ENCODE measurements around the gene ZNF672. TPM values are rescaled to one million over a fixed set of nuclear protein-coding genes. Genes with fewer than 3 reads are reported as not detected.
A peak's percentile ranks its signal among the peaks of the same experiment; 100 is the strongest.

ZNF672 gene
- total and polyA plus RNA-seq, 12 donors: 16.1 to 44.4 (median 36.7) TPM

DNA sequence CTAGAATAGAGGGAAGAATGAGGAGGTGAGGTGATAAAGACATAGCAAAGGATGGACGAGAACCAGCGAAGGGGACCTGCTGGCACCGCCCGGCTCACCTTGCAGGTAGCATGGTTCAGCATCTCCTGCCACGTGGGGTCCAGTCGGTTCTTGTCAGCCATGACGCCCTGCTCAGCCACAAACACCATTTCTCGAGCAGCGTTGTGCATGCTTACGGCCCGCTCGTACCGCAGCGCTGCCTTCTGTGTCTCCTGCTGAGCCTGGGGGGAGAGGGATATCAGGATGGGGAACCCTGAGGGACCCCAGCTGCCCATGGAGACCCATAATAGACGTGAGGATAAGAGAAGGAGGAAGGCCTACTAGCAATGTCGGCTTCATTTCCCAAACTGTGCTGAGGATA lies 23.7 kb upstream of the ZNF672 start:
- Histone ChIP-seq H3K4me1 (peaks cover 6 to 53% (median 26%) of the 10 kb centered on the region in 9 donors), H3K4me3 (no peak overlapping the region), H3K9me3 (no peaks in the 10 kb centered on the region), H3K27me3 (no peaks in the 10 kb centered on the region), H3K27ac (no peak overlapping the region), H3K36me3 (peaks cover 0 to 79% (median 33%) of the 10 kb centered on the region in 9 donors)
- ATAC-seq: no peak
- no peak for DNase-seq
- TF ChIP-seq, protein P1, sequence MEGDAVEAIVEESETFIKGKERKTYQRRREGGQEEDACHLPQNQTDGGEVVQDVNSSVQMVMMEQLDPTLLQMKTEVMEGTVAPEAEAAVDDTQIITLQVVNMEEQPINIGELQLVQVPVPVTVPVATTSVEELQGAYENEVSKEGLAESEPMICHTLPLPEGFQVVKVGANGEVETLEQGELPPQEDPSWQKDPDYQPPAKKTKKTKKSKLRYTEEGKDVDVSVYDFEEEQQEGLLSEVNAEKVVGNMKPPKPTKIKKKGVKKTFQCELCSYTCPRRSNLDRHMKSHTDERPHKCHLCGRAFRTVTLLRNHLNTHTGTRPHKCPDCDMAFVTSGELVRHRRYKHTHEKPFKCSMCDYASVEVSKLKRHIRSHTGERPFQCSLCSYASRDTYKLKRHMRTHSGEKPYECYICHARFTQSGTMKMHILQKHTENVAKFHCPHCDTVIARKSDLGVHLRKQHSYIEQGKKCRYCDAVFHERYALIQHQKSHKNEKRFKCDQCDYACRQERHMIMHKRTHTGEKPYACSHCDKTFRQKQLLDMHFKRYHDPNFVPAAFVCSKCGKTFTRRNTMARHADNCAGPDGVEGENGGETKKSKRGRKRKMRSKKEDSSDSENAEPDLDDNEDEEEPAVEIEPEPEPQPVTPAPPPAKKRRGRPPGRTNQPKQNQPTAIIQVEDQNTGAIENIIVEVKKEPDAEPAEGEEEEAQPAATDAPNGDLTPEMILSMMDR (IDR thresholded peaks at IDR 0.05): no peak
- intact Hi-C loops (cut with DNase I): no loop called here
- 88 to 96% methylated on average over 16 of the region's 16 CpGs for WGBS, 2 donors

DNA sequence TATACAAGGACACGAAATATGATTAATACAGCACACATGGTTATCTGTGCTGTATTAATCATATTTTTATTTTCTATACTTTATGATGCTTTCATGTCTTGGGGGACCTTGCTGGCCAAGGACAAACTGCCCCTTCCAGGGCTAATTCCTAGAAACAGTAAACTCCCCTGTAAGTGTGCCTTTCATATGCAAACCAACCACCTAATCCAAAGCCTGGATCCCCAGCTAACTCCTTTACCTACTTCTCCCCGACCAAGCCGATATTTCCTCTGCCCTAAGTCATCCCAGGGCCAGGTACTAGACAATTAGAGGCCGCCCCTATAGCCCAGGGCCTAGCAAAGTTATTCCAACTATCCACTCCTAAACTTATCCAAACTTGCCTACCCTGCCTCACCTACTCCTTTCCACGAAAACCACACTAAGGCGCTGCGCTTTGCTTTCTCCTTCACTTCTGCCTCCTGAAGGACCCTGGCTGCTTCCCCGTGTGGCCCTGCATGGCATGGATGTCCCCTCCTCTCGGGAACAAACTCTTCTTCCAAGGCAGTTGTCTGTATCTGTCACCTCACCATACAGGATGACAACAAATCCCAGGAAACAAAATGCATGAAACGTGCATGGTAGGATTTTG lies 22.5 kb upstream of the ZNF672 start:
- no peak for DNase-seq
- H3K27ac ChIP-seq: peak overlapping the region in 1 of 10 donors; percentile 65

DNA sequence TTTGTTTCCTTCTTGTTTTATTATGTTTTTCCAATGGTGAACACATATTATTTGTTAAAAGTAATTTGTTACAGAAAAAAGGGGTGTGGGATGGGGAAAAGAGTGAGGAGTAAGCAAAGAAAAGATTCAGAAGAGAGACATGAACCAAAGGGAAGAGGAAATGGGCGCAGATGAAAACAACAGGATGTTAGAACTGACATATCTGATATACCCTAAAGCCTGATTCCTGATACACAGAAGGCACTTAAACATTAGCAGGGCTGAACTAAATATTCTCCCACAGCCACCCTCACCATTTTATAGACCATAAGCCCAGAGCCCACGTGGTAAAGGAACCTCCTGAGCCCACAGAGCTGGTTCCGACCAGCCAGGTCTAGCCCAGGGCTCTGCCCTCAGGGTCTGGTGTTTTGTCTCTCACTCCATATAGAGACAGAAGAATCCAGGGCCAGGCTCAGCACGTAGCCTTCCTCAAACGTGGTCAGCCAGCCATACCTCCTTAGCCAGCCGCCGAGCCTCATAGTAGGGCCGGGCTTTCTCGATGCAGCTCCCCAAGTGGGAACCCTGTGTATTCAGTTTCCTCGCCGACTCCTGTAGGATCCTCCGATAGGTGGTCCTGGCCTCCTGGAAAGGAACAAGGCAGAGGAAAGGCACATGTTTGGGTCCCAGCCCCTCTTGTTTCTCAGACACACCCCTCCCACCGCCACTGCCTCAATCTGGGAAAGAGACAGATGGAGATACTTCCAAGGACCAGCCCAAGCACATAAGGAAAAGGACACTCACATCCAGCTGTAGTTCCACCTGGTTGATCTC lies 21.8 kb upstream of the ZNF672 start:
- no peak for ATAC-seq
- peaks cover 0 to 90% (median 32%) of the 10 kb centered on the region in 9 donors for H3K36me3 ChIP-seq
- WGBS, 2 donors: 88 to 92% methylated on average over 13 of the region's 13 CpGs

More for the DNA sequence above, 22.5 kb upstream of the ZNF672 start:
- peaks cover 0 to 87% (median 33%) of the 10 kb centered on the region in 9 donors for H3K36me3 ChIP-seq
- H3K27me3 ChIP-seq: no peaks in the 10 kb centered on the region
- WGBS, 2 donors: 90 to 91% methylated on average over 10 of the region's 10 CpGs
- peaks cover 3 to 58% (median 31%) of the 10 kb centered on the region in 9 donors for H3K4me1 ChIP-seq
- H3K9me3 ChIP-seq: no peaks in the 10 kb centered on the region
- ATAC-seq: no peak
- intact Hi-C loops (cut with DNase I): no loop called here
- TF ChIP-seq, protein P1 (IDR thresholded peaks at IDR 0.05): no peak
- H3K4me3 ChIP-seq: no peak overlapping the region

DNA sequence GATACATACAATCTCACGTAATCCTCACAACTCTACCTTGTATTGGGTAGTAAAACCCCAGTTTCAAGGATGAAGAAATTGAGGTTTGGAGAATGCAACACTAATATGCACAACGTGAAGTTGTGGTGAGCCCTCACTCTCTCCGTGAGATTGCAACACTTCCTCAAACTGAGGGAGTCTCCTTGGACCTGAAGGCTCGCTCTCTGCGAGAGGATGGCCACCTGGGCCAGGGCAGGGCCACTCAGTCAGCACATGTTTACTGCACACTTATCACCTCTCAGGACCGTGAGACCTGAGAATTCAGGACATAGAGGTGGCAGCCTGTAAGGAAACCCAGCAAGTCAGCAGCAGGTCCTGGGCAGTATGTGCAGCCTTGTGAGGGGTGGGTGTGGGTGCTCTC lies 21.0 kb upstream of the ZNF672 start:
- peaks cover 2 to 59% (median 35%) of the 10 kb centered on the region in 9 donors for H3K4me1 ChIP-seq
- intact Hi-C loops (cut with DNase I): no loop called here
- H3K27ac ChIP-seq: peak overlapping the region in 1 of 10 donors; percentile 65
- TF ChIP-seq, protein P1 (IDR thresholded peaks at IDR 0.05): no peak
- H3K4me3 ChIP-seq: no peak overlapping the region
- H3K27me3 ChIP-seq: no peaks in the 10 kb centered on the region
- no peak for ATAC-seq
- DNase-seq: no peak
- 84 to 88% methylated on average over 6 of the region's 6 CpGs for WGBS, 2 donors
- no peaks in the 10 kb centered on the region for H3K9me3 ChIP-seq
- H3K36me3 ChIP-seq: peaks cover 0 to 90% (median 28%) of the 10 kb centered on the region in 9 donors

More for the DNA sequence above, 21.8 kb upstream of the ZNF672 start:
- Histone ChIP-seq H3K27ac (peak overlapping the region in 1 of 10 donors; percentile 65), H3K4me1 (peaks cover 0 to 58% (median 31%) of the 10 kb centered on the region in 9 donors), H3K27me3 (no peaks in the 10 kb centered on the region), H3K9me3 (no peaks in the 10 kb centered on the region), H3K4me3 (no peak overlapping the region)
- intact Hi-C loops (cut with DNase I): no loop called here
- DNase-seq: no peak
- TF ChIP-seq, protein P1 (IDR thresholded peaks at IDR 0.05): no peak
